K562 (cell line): ENCODE measurements around the gene HLA-DMB. TPM values are rescaled to one million over a fixed set of nuclear protein-coding genes. Genes with fewer than 3 reads are reported as not detected.

Experiments
- ATAC-seq: fragments of 200-7000 bp; cut with Tn5 transposase; 3 replicates; pipeline ENCODE4 v1.9.1; 2020; ENCODE audit warnings: moderate library complexity
- Bru-seq: library from RNA; stranded (reverse); fragments of 400-500 nt; gene quantifications from one replicate; lab custom pipeline; 2021; lab: Mats Ljungman, UMichigan
- BruChase-seq, 2 experiments: library from RNA; stranded (reverse); fragments of 400-500 nt; gene quantifications; one replicate each; lab custom pipeline; 2021; lab: Mats Ljungman, UMichigan
- BruUV-seq: library from RNA; stranded (reverse); fragments of 400-500 nt; replicated peaks from 2 replicates; lab custom pipeline; 2021; lab: Mats Ljungman, UMichigan
- CTCF ChIA-PET: fragments of 300-600 bp; formaldehyde crosslinking; extraction: SDS; loops from one replicate; lab custom pipeline; 2021; ENCODE audit warnings: low intra/inter-chr PET ratio; lab: Yijun Ruan, JAX
- POLR2A ChIA-PET: fragments of 300-600, 350-650 bp; sonication (Branson Sonifier 250); formaldehyde crosslinking; extraction: SDS; loops from one replicate; lab custom pipeline; 2021; ENCODE audit warnings: antibody characterized with exemption, inconsistent platforms; lab: Yijun Ruan, JAX
- DNase-seq, 4 experiments: peaks; one replicate each; pipeline versions ENCODE4 v3.0.0 to v3.0.0-alpha.2; 2011 to 2018; ENCODE audit warnings: low spot score in 3 of 4, mixed read lengths in 3 of 4; ENCODE audit errors: extremely low read depth in 1 of 4
- FAIRE-seq: peaks from 2 replicates; lab custom pipeline; 2011; peaks lifted over from hg19 to GRCh38; lab: Jason Lieb, UNC
- H2AFZ ChIP-seq: 2 replicates; pipeline ENCODE4 v1.6.0; 2011; ENCODE audit warnings: low read depth, low read length, control low read depth, inconsistent platforms
- H3K27ac ChIP-seq: fragments of 200-600 bp; 3 replicates; pipeline ENCODE4 v1.8.0; 2011; ENCODE audit warnings: low read depth, mild to moderate bottlenecking, control low read depth, inconsistent platforms, low read length, moderate library complexity, mixed read lengths; ENCODE audit errors: extremely low read depth
- H3K27me3 ChIP-seq, 2 experiments: fragments of 300-600 bp in 1 of 2; 2 replicates in 1 of 2; 3 replicates in 1 of 2; pipeline versions ENCODE4 v1.6.0 to v1.8.0; 2011; ENCODE audit warnings: inconsistent platforms in 2 of 2, low read length in 2 of 2, mild to moderate bottlenecking in 1 of 2, mixed read lengths in 1 of 2, moderate library complexity in 1 of 2; ENCODE audit not compliant: control insufficient read depth in 2 of 2, insufficient read depth in 2 of 2
- H3K36me3 ChIP-seq: fragments of 300-600 bp; 3 replicates; pipeline ENCODE4 v1.8.0; 2011; ENCODE audit warnings: mild to moderate bottlenecking, low read length, inconsistent platforms; ENCODE audit not compliant: control insufficient read depth, insufficient read depth
- H3K4me1 ChIP-seq, 2 experiments: fragments of 200-600 bp in 1 of 2; replicated peaks in 1 of 2; 2 replicates in 1 of 2; 3 replicates in 1 of 2; pipeline versions ENCODE4 v1.5.1 to v1.8.0; 2011; ENCODE audit warnings: inconsistent platforms in 2 of 2, low read length in 2 of 2, mild to moderate bottlenecking in 1 of 2, mixed read lengths in 1 of 2, moderate library complexity in 1 of 2; ENCODE audit not compliant: control insufficient read depth in 2 of 2, insufficient read depth in 2 of 2
- H3K4me2 ChIP-seq: 2 replicates; pipeline ENCODE4 v1.6.1; 2011; ENCODE audit warnings: low read length, control low read depth, inconsistent platforms, mixed read lengths; ENCODE audit not compliant: insufficient read depth
- H3K4me3 ChIP-seq: fragments of 200-600 bp; sonication (generic), shearing (Covaris generic); 2 replicates; pipeline ENCODE4 v1.5.1; 2016; ENCODE audit warnings: control low read depth, inconsistent platforms
- H3K79me2 ChIP-seq: fragments of 200-600 bp; 3 replicates; pipeline ENCODE4 v1.8.0; 2011; ENCODE audit warnings: low read length, inconsistent platforms; ENCODE audit not compliant: control insufficient read depth, insufficient read depth
- H3K9ac ChIP-seq, 2 experiments: 2 replicates each; pipeline versions ENCODE4 v1.6.0 to v1.6.1; 2011; ENCODE audit warnings: low read depth in 2 of 2, low read length in 2 of 2, control low read depth in 1 of 2, inconsistent platforms in 1 of 2, mild to moderate bottlenecking in 1 of 2, mixed read lengths in 1 of 2; ENCODE audit not compliant: insufficient read depth in 1 of 2
- H3K9me1 ChIP-seq: one replicate; pipeline ENCODE4 v1.6.0; 2011; ENCODE audit warnings: inconsistent platforms, mild to moderate bottlenecking, low read length, moderate library complexity; ENCODE audit not compliant: control insufficient read depth, insufficient read depth
- H3K9me3 ChIP-seq: replicated peaks from 2 replicates; pipeline ENCODE4 v1.5.1; 2011; ENCODE audit warnings: low read depth, low read length, inconsistent platforms; ENCODE audit not compliant: control insufficient read depth, insufficient read depth
- H4K20me1 ChIP-seq: replicated peaks from 2 replicates; pipeline ENCODE4 v1.6.1; 2011; ENCODE audit warnings: low read length, inconsistent platforms, mixed read lengths; ENCODE audit not compliant: control insufficient read depth, insufficient read depth
- ATF1 ChIP-seq, 2 experiments: fragments of 450-650 bp in 1 of 2; IDR thresholded peaks; 2 replicates each; pipeline ENCODE4 v1.6.1; 2016; ENCODE audit warnings: missing compliant biosample characterization in 1 of 2, missing genetic modification characterization in 1 of 2
- CBFA2T2 ChIP-seq: fragments of 450-650 bp; conservative IDR thresholded peaks from 2 replicates; pipeline ENCODE4 v1.6.1; 2017; ENCODE audit warnings: mild to moderate bottlenecking
- CREB1 ChIP-seq, 2 experiments: sonication (generic) in 1 of 2; formaldehyde crosslinking in 1 of 2; IDR thresholded peaks; 2 replicates each; pipeline versions ENCODE4 v1.6.1 to v1.8.0; 2012 to 2022; ENCODE audit warnings: inconsistent platforms in 1 of 2, mild to moderate bottlenecking in 1 of 2, missing genetic modification reagents in 1 of 2, moderate library complexity in 1 of 2
- CREM ChIP-seq: IDR thresholded peaks from 2 replicates; pipeline ENCODE4 v1.6.1; 2014; ENCODE audit warnings: antibody characterized with exemption, low read depth
- HES1 ChIP-seq: fragments of 450-650 bp; IDR thresholded peaks from 2 replicates; pipeline ENCODE4 v1.6.1; 2016; ENCODE audit warnings: low read depth, mild to moderate bottlenecking, moderate library complexity
- HMGN3 ChIP-seq: IDR thresholded peaks from 2 replicates; pipeline ENCODE4 v1.6.1; 2011; ENCODE audit warnings: borderline replicate concordance, low read depth, mild to moderate bottlenecking, mixed read lengths, low read length; ENCODE audit not compliant: insufficient read length; ENCODE audit errors: extremely low read depth
- KLF10 ChIP-seq: fragments of 250-450 bp; sonication (Bioruptor Pico); IDR thresholded peaks from 2 replicates; pipeline ENCODE4 v1.6.1; 2021; ENCODE audit warnings: matching md5 sums
- MYNN ChIP-seq, 2 experiments: sonication (generic); formaldehyde crosslinking in 1 of 2; IDR thresholded peaks; 2 replicates each; pipeline versions ENCODE4 v1.5.0 to v1.6.1; 2016 to 2020; ENCODE audit warnings: antibody characterized with exemption in 1 of 2, missing genetic modification reagents in 1 of 2
- NEUROD1 ChIP-seq: fragments of 150-350 bp; IDR thresholded peaks from 2 replicates; pipeline ENCODE4 v1.6.1; 2014; ENCODE audit warnings: borderline replicate concordance, low read length, low read depth; ENCODE audit not compliant: partially characterized antibody
- TAL1 ChIP-seq: fragments of 450-650 bp; IDR thresholded peaks from 2 replicates; pipeline ENCODE4 v1.6.1; 2016; ENCODE audit warnings: mild to moderate bottlenecking
- TCF7L2 ChIP-seq: fragments of 150-350 bp; IDR thresholded peaks from 2 replicates; pipeline ENCODE4 v1.6.1; 2016; ENCODE audit warnings: low read depth, mild to moderate bottlenecking, low read length, moderate library complexity
- THRA ChIP-seq: fragments of 450-650 bp; IDR thresholded peaks from 2 replicates; pipeline ENCODE4 v1.6.1; 2017; ENCODE audit warnings: mild to moderate bottlenecking, moderate library complexity
- ZBTB12 ChIP-seq: fragments of 250-450 bp; sonication (Bioruptor Pico); IDR thresholded peaks from 2 replicates; pipeline ENCODE4 v1.4.0; 2020
- ZNF584 ChIP-seq: fragments of 200-800 bp; sonication (Bioruptor generic); IDR thresholded peaks from 2 replicates; pipeline ENCODE4 v1.6.1; 2016; ENCODE audit warnings: low read depth, mild to moderate bottlenecking, missing genetic modification characterization, missing compliant biosample characterization
- ZSCAN29 ChIP-seq: fragments of 450-650 bp; IDR thresholded peaks from 2 replicates; pipeline ENCODE4 v1.6.1; 2017
- WGBS: fragments of 100-300 bp; shearing (Covaris generic); methylation state at CpG from one replicate; pipeline ENCODE4 v1.1.6; 2016; ENCODE audit warnings: low coverage, mixed read lengths; ENCODE audit not compliant: insufficient coverage; ENCODE audit errors: missing lambda C conversion rate; 5-methylcytosine and 5-hydroxymethylcytosine counted together
- in situ Hi-C: fragments of 300-500 bp; cut with MboI; formaldehyde crosslinking; loops from 4 replicates; pipeline ENCODE4 v1.15.0; 2018; ENCODE audit warnings: inconsistent platforms, mixed read lengths
- intact Hi-C: fragments of 100-400 bp; cut with micrococcal nuclease; formaldehyde crosslinking; loops from 2 replicates; pipeline ENCODE4 v1.14.2; 2022
- long read RNA-seq, 3 experiments: library from polyadenylated mRNA in 2 of 3; library from RNA in 1 of 3; unstranded in 2 of 3; stranded (forward) in 1 of 3; transcript quantifications; one replicate each; pipeline ENCODE4 v2.0.0, GENCODE V29; 2019 to 2022
- polyA minus RNA-seq, 3 experiments: library from RNA; depleted of rRNA, polyadenylated mRNA; stranded (reverse); fragments of >200 nt; gene quantifications; 2 replicates each; pipeline ENCODE4 v1.2.3, GENCODE V29; 2011
- polyA plus RNA-seq, 8 experiments: library from polyadenylated mRNA; depleted of rRNA in 4 of 8; stranded (reverse) in 5 of 8; unstranded in 3 of 8; fragments of >200 nt; fragmentation: Nextera tagmentation in 2 of 8; fragmentation: Illumina TruSeq in 1 of 8; extraction: Ambion mirVana in 2 of 8; extraction: Trizol in 1 of 8; gene quantifications; 2 replicates each; pipeline versions ENCODE4 v1.2.1 to v1.2.3, GENCODE V29; 2011 to 2014; ENCODE audit warnings: inconsistent platforms in 1 of 8, missing spikeins in 1 of 8
- total RNA-seq, 7 experiments: library from RNA; depleted of rRNA in 6 of 7; stranded (reverse); fragments of >200 nt in 6 of 7; fragmentation: Illumina TruSeq in 2 of 7; extraction: Trizol in 2 of 7; gene quantifications; 2 replicates each; pipeline versions ENCODE4 v1.2.1 to v1.2.3, GENCODE V29; 2011 to 2021; ENCODE audit warnings: low replicate concordance in 1 of 7

Gene HLA-DMB
- not detected in 2 replicates for total RNA-seq (2011; cell fraction: chromatin; rRNA removed; ENCODE audit: low replicate concordance)
- total RNA-seq (2011; cell fraction: nucleolus; rRNA removed) = not detected in 2 replicates
- total RNA-seq (2011; cell fraction: nucleoplasm; rRNA removed) = not detected in 2 replicates
- total RNA-seq (2014; rRNA removed) = not detected in 2 replicates
- total RNA-seq (2014; rRNA removed; fragmentation: Illumina TruSeq; extraction: Trizol) = not detected in 2 replicates
- total RNA-seq (2015; rRNA removed; fragmentation: Illumina TruSeq; extraction: Trizol) = not detected in 2 replicates
- total RNA-seq (2021) = 0.18 and 0.38 TPM in 2 replicates
- not detected in 2 replicates for polyA plus RNA-seq (2011; rRNA removed)
- polyA plus RNA-seq (2011; cell fraction: cytosol; rRNA removed) = not detected in 2 replicates
- polyA plus RNA-seq (2011; cell fraction: nucleus; rRNA removed) = not detected in 2 replicates
- polyA plus RNA-seq (2012) = not detected in 2 replicates
- polyA plus RNA-seq (2014; fragmentation: Illumina TruSeq; extraction: Trizol) = not detected in 2 replicates
- not detected for polyA plus RNA-seq (2014; fragmentation: Nextera tagmentation; extraction: Ambion mirVana)
- polyA plus RNA-seq (2014; rRNA removed) = 0.03 TPM in 1 of 2 replicates, not detected in the other
- not detected in 2 replicates for polyA minus RNA-seq (2011; rRNA and poly(A)+ RNA removed)
- polyA minus RNA-seq (2011; cell fraction: cytosol; rRNA and poly(A)+ RNA removed) = not detected in 2 replicates
- polyA minus RNA-seq (2011; cell fraction: nucleus; rRNA and poly(A)+ RNA removed) = not detected in 2 replicates
- Bru-seq, nascent RNA = not detected
- not detected for BruChase-seq, experiment 1, labeled RNA remaining after a 2-hour chase
- not detected for BruChase-seq, experiment 2, labeled RNA remaining after a 6-hour chase
- long read RNA-seq, experiment 1 = 0 reads
- long read RNA-seq, experiment 2 = 0 reads
- long read RNA-seq, experiment 3 = 0 reads

- intact Hi-C loops = no loop called here
- Histone ChIP-seq H2AFZ (no peak within 1 kb of the TSS), H3K9me3 (no peaks in the 10 kb centered on the region), H3K4me3 (no peak within 1 kb of the TSS), H3K9me1 (no peaks in the 10 kb centered on the region), H3K36me3 (no peaks in the 10 kb centered on the region), H3K9ac (no peak within 1 kb of the TSS), H3K79me2 (no peaks in the 10 kb centered on the region), H3K27me3 (peaks cover 27 to 41% of the 10 kb centered on the region in 2 experiments), H4K20me1 (no peaks in the 10 kb centered on the region), H3K4me2 (no peak within 1 kb of the TSS), H3K4me1 (no peaks in the 10 kb centered on the region), H3K27ac (no peak within 1 kb of the TSS)
- 4% methylated on average over 9 of the region's 9 CpGs for WGBS
- BruUV-seq = no TSS peak
- ChIA-PET CTCF (interaction anchor here (0.7 kb wide), 1 partner anchor 15 kb away, joined by 3 read pairs; no protein-coding TSS in a partner anchor), POLR2A (interaction anchor here (0.7 to 3.7 kb wide), 8 partner anchors 12 to 102 kb away, joined by 3 to 21 read pairs (median 4); partner anchors contain the start of genes HLA-DMA and TAP2)
- no peak for FAIRE-seq
- in situ Hi-C loops = no loop called here
- ATAC-seq = peak; percentile 90
- DNase-seq = peak in 2 of 4 experiments; percentile 33 to 58
- TF ChIP-seq CREM (peak; percentile 96), KLF10 (no peak), THRA (no peak), ZSCAN29 (no peak), ZBTB12 (CRISPR knock-in tag) (peak; percentile 56; the same call in 1 of the 2 replicates), ATF1 (CRISPR knock-in tag; IDR thresholded peaks at IDR 0.05) (no peak), ATF1 (tag; IDR thresholded peaks at IDR 0.05) (peak; percentile 93), MYNN (IDR thresholded peaks at IDR 0.05) (no peak), MYNN (CRISPR knock-in tag; IDR thresholded peaks at IDR 0.05) (no peak), ZNF584 (CRISPR knock-in tag) (no peak), TCF7L2 (no peak), HMGN3 (no peak), CREB1 (IDR thresholded peaks at IDR 0.05) (peak; percentile 86), CREB1 (CRISPR knock-in tag; IDR thresholded peaks at IDR 0.05) (peak; percentile 85), TAL1 (no peak), CBFA2T2 (no peak), NEUROD1 (no peak), HES1 (0 out of 2 replicates have a peak, but pooled peaks have one; percentile 19)
Observed at GRCh38 chr6:32940656-32941213, at the start of gene HLA-DMB. TSS of gene HLA-DMB (minus strand) at chr6:32941028. CDS start at chr6:32940807, 221 bp downstream.
